Omental fat pad (tissue), 4 donors: ENCODE data around the gene ARMH3. TPM values are rescaled to one million over a fixed set of nuclear protein-coding genes. Genes with fewer than 3 reads are reported as not detected.
A peak's percentile ranks its signal among the peaks of the same experiment; 100 is the strongest.

Experiments
- ATAC-seq: fragments of 150-250 bp; one replicate; pipeline ENCODE4 v1.9.1; 2016; ENCODE audit warnings: mild to moderate bottlenecking, moderate library complexity; ENCODE audit not compliant: low FRiP score
- DNase-seq: peaks from one replicate; pipeline ENCODE4 v3.0.0-alpha.2; 2019; ENCODE audit warnings: low spot score
- total RNA-seq, 4 donors: library from RNA; depleted of rRNA; stranded (reverse); fragments of >200 nt; gene quantifications; one replicate each; pipeline ENCODE4 v1.1.0, GENCODE V29; 2016
- TF ChIP-seq, protein P1 (sequence below), 3 donors: fragments of 450-650 bp; IDR thresholded peaks; one replicate each; pipeline ENCODE4 v1.5.1; 2016 to 2017; ENCODE audit warnings: antibody characterized with exemption in 3 of 3, mild to moderate bottlenecking in 3 of 3, moderate library complexity in 2 of 3

The ARMH3 gene
- total RNA-seq, 4 donors from 2014 or later: 10.0 to 61.8 (median 12.7) TPM

DNA sequence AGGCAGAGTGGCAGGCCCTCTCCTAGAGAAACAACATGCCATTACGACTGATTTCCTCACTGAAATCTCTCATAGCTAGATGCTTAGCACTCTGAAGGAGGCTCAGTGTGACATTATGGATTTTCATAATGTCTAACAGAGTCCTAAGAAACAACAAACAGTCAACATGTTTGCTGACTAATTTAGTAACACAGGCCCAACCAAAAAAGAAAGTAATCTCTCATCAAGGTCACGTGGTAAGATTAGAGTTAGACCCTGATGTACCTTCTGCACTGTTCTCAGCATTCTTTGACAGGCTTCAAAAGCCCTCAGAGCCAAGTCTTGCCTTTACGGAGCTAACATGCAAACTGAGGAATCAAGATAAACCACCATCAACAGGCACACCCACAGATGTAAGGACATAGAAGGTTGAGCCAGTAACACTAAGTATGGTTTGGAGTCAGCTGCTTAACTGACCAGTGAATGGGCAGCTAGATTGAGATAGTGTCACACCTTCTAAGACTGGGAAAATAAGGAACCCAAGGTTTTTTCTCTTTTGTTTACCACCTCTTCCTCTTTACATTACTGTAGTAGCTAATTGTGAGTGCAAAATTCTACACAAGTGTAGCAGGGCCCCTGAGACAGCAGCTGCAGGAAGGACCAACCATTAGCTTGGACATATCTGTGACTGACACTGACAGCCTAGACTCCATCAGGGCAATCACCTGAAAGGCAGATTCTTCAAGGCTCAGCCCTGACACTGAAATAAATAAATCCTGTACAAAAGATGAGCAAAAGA, 197.1 kb downstream of the ARMH3 start:
- ATAC-seq: no peak
- DNase-seq: no peak
- TF ChIP-seq, protein P1, sequence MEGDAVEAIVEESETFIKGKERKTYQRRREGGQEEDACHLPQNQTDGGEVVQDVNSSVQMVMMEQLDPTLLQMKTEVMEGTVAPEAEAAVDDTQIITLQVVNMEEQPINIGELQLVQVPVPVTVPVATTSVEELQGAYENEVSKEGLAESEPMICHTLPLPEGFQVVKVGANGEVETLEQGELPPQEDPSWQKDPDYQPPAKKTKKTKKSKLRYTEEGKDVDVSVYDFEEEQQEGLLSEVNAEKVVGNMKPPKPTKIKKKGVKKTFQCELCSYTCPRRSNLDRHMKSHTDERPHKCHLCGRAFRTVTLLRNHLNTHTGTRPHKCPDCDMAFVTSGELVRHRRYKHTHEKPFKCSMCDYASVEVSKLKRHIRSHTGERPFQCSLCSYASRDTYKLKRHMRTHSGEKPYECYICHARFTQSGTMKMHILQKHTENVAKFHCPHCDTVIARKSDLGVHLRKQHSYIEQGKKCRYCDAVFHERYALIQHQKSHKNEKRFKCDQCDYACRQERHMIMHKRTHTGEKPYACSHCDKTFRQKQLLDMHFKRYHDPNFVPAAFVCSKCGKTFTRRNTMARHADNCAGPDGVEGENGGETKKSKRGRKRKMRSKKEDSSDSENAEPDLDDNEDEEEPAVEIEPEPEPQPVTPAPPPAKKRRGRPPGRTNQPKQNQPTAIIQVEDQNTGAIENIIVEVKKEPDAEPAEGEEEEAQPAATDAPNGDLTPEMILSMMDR (IDR thresholded peaks at IDR 0.05): no peak

DNA sequence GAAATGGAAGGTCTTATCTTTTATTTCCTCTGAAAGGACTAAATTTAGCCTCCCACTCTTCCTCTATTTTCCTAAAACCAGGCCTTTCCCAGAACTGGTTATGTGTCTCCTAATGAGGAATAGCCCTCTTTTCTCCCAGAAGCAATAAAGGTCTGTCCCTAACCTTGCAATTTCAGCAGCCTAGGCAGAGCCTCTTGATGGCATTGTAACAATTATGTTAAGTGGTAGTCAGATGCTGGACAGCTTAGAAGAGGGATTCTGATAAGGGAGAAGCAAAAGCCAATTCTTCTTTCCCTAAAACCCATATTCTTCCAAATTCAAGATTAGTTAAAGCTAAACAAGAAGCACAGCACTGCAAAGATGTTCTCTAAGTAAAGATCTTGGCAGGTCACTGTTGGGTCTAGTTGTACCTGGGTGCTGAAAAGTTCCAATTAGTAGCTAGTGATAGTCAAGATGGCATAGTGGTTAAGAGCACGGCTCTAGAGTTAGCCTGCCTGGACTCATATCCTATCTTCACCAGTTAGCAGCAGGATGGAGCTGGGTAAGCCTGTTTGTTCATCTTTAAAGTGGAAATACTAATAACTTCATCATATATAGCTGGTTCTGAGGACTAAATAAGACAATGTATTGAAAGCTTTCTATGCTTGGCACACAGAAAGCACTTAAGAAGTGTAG, 198.0 kb downstream of the ARMH3 start:
- ATAC-seq (no peak), DNase-seq (no peak)
- TF ChIP-seq, protein P1 (IDR thresholded peaks at IDR 0.05): no peak

DNA sequence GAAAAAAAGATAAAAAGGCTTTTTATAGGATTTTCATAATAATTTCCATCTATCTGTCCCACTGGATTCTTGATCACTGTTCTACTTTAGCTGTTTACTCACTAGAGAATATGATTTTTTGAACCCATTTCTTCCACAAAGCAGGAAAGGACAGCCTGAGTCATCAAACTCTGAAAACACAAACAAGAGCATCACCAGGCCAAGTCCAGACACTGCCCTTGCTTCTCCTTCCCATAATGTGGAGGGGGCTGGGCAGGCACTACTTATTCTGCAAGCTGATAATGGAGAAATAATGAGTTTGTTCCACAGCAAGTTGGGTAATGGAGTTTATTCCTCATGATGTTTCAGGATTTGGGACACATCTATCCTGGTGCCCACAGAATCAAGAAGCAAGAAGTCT, 199.3 kb downstream of the ARMH3 start:
- TF ChIP-seq, protein P1 (IDR thresholded peaks at IDR 0.05): no peak
- ATAC-seq (no peak), DNase-seq (no peak)

DNA sequence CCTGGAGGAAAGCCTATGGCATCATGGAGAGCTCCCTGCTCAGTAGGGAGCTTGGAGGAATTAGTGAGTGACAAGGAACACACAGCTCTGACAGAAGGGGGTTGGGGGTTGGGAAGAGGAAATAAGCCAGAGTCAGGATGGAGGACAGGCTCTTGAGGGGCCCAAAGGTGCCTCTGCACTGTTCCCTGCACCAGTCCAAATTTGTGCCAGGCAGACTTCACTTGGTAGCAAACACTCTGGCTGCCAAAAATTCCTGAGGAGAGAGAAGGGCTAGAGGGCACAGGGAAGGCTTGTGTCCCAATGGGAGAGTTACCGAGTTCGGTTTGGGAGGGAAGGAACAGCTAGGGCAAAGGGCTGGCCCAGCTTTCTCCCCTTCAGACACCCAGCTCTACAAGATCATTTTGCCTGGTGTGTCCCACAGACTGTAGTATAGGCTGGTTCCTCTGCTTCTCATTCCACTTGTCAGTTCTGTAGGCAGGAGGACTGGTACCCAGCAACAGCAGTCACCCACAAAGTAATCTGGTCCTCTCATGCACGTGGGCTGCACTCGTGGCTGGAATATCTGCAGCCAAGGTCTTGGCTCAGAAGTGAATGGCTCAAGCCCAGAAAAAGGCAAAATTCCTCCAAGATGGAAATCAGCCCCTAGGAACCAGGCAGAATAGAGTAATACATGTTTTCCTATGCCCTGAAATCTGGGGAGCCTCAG, 204.4 kb downstream of the ARMH3 start:
- ATAC-seq (peak; percentile 26), DNase-seq (no peak)
- TF ChIP-seq, protein P1 (IDR thresholded peaks at IDR 0.05): no peak

DNA sequence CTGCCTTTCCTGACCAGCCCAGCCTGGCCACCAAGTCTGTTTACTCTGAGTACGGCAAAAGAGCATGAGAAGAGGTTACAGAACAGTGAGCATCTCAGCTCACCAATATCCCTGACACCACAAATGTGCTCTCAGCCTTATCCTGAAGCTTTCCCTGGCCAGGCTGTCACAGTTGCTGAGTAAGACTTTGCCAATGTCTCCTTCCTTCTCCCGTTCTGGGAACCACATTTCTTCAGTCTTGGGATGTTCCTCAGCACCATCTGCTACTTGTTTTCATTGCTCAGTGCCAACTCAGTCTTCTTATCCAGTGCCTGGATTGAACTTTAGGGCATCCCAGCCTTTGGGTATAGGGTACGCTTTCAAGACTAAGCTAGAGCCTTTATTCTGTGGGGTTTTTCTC, 205.2 kb downstream of the ARMH3 start:
- DNase-seq (no peak), ATAC-seq (no peak)
- TF ChIP-seq, protein P1 (IDR thresholded peaks at IDR 0.05): no peak

DNA sequence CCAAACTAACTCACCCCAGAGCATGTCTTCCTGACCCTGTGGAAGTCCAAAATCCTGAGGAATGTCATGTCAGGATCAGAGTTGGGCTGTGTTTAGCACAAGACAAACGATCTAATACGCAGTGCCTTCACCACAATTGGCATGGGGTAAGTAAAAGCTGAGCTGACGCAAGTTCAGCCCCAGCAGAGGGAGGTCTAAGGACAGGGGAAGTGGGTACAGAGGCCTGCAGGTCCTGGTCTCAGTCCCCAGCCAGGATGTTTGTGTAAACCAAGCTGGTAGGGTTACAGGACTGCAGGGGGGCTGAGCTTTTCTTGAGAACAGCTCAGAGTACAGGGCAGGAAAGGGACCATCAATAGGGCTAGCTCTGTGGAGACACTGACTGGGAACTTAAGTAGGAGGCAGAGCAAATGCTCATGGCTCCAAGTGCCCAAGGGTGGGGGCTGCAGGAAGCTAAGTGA, 207.1 kb downstream of the ARMH3 start:
- ATAC-seq (peak; percentile 34), DNase-seq (no peak)
- TF ChIP-seq, protein P1 (IDR thresholded peaks at IDR 0.05): no peak
